HG02884 (cell line): ENCODE results near the gene KLHL8.

ENCODE experiments used
- ATAC-seq: cut with Tn5 transposase; IDR thresholded peaks from one replicate; pipeline ENCODE4 v1.9.1; 2021; ENCODE audit warnings: mild to moderate bottlenecking, moderate library complexity; ENCODE audit not compliant: unreplicated experiment

Gene KLHL8

GRCh38 chr4:87126056-87126455 is 94.4 kb downstream of the KLHL8 start:
- no peak for ATAC-seq

GRCh38 chr4:87122252-87122651 is 98.2 kb downstream of the KLHL8 start:
- no peak for ATAC-seq

GRCh38 chr4:87121341-87122065 is 98.9 kb downstream of the KLHL8 start:
- no peak for ATAC-seq

- ATAC-seq: no peak
These were observed 99.8 kb downstream of the KLHL8 start for GRCh38 chr4:87120411-87121162.

- ATAC-seq: no peak
These were observed 100.4 kb downstream of the KLHL8 start for GRCh38 chr4:87120010-87120409.

GRCh38 chr4:87118826-87119225 is 101.6 kb downstream of the KLHL8 start:
- ATAC-seq: no peak

- no peak for ATAC-seq
These were observed 102.0 kb downstream of the KLHL8 start for GRCh38 chr4:87118421-87118820.

- ATAC-seq: no peak
These were observed 102.7 kb downstream of the KLHL8 start for GRCh38 chr4:87117732-87118075.

GRCh38 chr4:87117051-87117731 is 103.2 kb downstream of the KLHL8 start:
- no peak for ATAC-seq

- no peak for ATAC-seq
These were observed 104.2 kb downstream of the KLHL8 start for GRCh38 chr4:87116231-87116630.

GRCh38 chr4:87114245-87115062 is 106.0 kb downstream of the KLHL8 start:
- ATAC-seq: no peak

- no peak for ATAC-seq
These were observed 108.4 kb downstream of the KLHL8 start for GRCh38 chr4:87112063-87112462.
